Measurements from ENCODE around the gene NAGA.
"Not testable (repeated sequence)": the region's sequence is repeated elsewhere in the genome, so short reads cannot be mapped to it uniquely, and the experiment has no call there.

The NAGA gene

GRCh38 chr22:42074846-42075676 is 4.4 kb upstream of the NAGA start:
- DNase-seq, result no peak

- peak; percentile 64 for DNase-seq
These were observed 3.7 kb upstream of the NAGA start, which contains the start of gene PHETA2 for GRCh38 chr22:42074132-42074811. Gene PHETA2 (plus strand): TSS chr22:42074248. CDS start chr22:42077294, 3,046 bp downstream.

DNA sequence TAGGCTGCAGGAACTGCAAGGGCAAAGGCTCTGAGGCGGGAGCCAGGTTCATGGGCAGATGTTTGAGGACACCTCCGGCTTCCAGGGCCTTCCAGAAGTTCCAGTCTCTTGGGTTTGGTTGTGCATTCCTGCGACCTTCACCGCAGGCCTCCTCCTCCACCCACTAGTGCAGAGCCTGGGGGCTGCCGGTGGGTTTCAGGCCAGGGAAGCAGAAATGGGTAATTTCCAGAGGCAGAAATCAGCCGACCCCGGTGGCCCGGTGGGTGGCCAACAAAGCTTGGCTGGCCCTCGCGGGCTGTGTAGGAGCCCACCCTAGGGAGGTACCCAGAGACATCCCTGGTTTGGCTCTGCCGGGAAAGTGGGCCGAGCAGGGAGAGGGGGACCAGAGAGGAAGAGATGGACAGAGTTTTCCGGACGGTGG is 3.0 kb upstream of the NAGA start:
- no peak for DNase-seq

GRCh38 chr22:42072606-42073330 is 2.2 kb upstream of the NAGA start:
- DNase-seq, result peak; percentile 21

DNA sequence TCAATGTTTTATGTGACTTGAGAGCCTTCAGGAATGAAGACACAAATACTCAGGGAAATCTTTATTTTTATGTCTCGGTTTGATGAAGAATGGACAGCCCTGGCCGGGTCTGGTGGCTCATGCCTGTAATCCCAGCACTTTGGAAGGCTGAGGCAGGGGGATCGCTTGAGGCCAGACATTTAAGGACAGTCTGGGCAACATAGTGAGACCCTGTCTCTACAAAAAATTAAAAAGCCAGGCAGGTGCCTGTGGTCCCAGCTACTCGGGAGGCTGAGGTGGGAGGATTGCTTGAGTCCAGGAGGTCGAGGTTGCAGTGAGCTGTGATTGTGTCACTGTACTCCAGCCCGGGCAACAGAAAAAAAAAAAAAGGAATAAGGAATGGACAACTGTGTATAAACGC is 896 bp upstream of the NAGA start:
- not testable (repeated sequence) for DNase-seq

GRCh38 chr22:42069801-42070516 is 653 bp downstream of the NAGA start:
- DNase-seq, result no peak

- DNase-seq, result no peak
These were observed 2.3 kb downstream of the NAGA start for GRCh38 chr22:42068291-42068690.

- no peak for DNase-seq
These were observed 2.9 kb downstream of the NAGA start for GRCh38 chr22:42067671-42068251.

- no peak for DNase-seq
These were observed 3.7 kb downstream of the NAGA start for GRCh38 chr22:42066937-42067336.

GRCh38 chr22:42066126-42066761 is 4.4 kb downstream of the NAGA start:
- no peak for DNase-seq

DNA sequence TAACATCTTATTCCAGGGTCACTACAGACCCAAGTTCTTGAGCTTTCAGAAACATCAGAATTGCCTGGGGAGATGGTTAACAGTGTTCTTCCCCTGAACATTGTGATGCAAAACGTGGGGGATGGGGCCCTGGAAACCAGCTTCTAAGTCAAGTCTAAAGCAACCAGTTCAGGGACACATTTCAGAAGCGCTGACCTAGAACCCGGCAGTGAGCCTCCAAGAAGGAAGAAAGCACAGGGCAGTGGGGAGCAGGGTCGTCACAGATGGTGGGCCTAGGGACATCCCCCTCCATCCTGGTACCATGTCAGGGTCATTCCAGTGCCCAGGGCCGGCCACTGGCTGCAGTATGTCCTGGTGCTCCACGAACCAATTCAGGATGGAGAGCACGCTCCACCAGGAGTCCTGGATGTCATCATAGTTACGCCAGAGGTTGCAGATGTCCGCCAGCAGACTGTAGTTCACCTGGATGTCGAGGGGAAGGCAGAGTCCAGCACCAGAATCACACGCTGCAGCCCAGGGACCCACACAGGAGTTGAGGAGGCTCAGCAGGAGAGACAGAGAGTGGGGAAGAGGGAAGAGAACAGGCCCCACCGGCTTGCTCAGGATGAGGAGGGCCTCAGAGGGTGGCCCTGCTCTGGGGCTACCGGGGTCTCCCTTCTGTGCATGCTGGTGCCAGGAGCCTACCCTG is 5.0 kb downstream of the NAGA start:
- no peak for DNase-seq

DNA sequence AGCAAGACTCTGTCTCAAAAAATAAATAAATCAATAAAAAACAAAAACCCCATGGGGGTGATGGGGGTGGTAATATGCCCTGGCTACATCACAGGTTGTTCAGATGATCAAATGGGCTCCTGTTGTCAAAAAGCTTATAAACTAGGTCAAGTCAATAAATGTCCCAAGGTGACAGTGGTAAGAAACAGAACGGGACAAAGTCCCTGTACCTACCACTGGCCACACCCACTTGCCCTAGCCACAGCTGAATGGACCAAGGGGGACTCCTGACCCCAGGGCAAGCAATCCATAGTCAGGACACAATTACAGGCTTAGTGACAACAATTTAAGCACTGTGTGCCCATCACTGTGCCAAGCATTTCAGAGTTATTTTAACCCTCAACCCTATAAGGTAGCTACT is 6.0 kb downstream of the NAGA start:
- DNase-seq, result no peak

DNA sequence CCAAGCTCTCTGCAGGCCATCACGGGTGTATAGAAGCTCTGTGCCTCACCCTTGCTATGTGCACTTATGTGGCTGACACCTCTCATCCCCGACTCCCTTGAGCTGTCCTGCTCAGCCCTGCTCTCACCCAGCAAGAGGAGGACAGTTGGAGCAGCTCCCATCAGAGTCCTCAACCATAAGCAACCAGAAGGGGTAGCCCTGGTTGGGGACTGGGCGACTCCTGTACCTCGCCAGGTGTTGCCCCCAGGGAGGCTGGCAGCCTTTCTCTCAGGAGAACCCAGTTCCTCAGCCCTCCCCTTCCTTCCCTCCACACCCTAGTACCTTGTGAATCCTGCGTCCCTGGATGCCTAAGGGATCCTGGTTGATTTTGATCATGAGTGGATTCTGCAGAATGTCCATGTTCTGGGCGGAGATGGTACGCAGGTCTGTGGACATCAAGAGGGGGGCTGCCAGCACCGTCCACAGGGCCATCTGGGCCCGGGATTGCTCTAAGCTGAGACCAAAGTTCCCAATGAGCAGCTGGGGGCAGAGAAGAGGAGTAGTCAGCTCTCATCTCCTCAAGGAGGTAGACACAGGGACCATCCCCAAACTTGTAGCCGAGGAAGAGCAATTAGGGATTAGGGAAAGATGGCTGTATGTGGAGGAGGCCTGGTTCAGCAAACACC is 8.0 kb downstream of the NAGA start:
- DNase-seq, result no peak

GRCh38 chr22:42061041-42061440 is 9.6 kb downstream of the NAGA start:
- DNase-seq, result no peak

DNA sequence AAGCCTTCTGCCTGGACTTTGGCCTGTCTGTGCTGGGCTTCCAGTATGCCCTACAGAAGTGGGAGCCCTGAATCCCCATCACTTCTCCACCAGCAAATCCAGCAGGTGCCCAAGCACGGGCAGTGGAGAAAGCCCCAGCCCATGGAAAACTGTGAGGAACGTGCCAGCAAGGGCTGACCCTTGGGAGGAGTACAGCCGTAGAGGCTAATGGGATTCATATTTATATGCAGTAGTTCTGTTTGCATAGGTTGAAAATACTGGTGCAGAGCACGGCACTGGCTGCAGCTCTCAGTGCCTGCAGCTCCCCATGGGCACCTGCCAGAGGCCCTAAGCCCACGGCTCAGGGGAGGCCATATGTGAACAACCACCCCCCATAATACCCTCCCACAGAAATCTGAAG is 10.1 kb downstream of the NAGA start:
- no peak for DNase-seq

DNA sequence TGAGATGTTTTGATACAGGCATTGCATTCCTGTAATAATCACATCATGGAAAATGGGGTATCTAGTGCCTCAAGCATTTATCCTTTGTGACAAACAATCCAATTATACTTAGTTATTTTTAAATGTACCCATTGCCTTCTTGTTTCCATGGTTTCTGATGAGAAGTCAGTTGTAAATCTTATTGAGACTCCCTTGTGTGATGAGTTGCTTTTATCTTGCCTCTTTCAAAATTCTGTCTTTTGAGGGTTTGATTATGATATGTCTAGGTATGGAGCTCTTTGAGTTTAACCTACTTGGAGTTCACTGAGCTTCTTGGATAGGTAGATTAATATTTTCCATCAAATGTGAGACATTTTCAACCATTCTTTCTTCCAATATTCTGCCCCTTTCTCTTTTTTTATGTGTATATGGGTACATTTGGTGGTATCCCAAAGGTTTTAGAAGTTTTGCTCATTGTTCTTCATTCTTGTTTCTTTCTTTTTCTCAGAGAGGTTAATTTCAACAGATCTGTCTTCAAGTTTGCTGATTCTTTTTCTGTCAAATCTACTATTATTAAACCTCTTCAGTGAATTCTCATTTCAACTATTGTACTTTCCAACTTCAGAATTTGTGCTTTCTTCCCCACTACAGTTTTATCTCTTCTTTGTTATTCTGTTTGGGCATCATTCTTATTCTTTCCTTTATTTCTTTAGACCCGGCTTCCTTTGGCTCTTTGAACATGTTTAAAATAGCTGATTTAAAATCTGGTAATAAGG is 13.7 kb downstream of the NAGA start:
- no peak for DNase-seq

DNA sequence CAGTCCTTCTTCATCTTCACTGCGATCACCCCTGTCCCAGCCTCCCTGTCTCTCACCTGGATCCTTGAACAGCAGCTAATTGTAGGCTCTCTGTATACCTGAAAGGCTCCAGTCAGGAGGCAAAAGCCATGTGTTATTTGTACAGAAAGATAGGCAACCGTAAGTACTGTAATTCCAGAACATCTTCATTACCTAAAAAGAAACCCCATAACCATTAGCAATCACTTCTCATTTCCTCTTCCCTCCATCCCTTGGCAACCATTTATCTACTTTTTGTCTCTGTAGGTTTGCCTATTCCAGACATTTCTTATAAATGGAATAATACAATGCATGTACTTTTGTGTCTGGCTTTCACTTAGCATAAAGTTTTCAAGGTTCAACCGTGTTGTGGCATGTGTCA is 17.8 kb downstream of the NAGA start:
- no peak for DNase-seq

GRCh38 chr22:42050641-42051180 is 19.9 kb downstream of the NAGA start:
- DNase-seq, result no peak

GRCh38 chr22:42041784-42042183 is 28.8 kb downstream of the NAGA start:
- DNase-seq, result no peak

- DNase-seq, result no peak
These were observed 31.3 kb downstream of the NAGA start for GRCh38 chr22:42039271-42039670.
